HEK293 (cell line): Measurements from ENCODE around the gene SGPL1.

ENCODE experiments used
- CTCF ChIA-PET: fragments of 350-600 bp; formaldehyde crosslinking; extraction: SDS; loops from one replicate; lab custom pipeline; 2021; ENCODE audit warnings: antibody characterized with exemption; lab: Yijun Ruan, JAX
- POLR2A ChIA-PET: fragments of 300-600 bp; formaldehyde crosslinking; extraction: SDS; loops from one replicate; lab custom pipeline; 2020; ENCODE audit warnings: antibody characterized with exemption, inconsistent platforms; lab: Yijun Ruan, JAX
- H3K27ac ChIP-seq: fragments of 200-500 bp; sonication (Bioruptor generic); 2 replicates; pipeline ENCODE4 v1.5.1; 2014; ENCODE audit warnings: low read depth, low read length, control low read depth, inconsistent platforms; ENCODE audit errors: extremely low read depth
- H3K36me3 ChIP-seq, 2 experiments: fragments of 200-500 bp in 1 of 2; sonication (Bioruptor generic) in 1 of 2; 1 replicate in 1 of 2; 2 replicates in 1 of 2; pipeline ENCODE4 v1.5.1; 2014 to 2017; ENCODE audit warnings: inconsistent platforms in 2 of 2, low read length in 2 of 2; ENCODE audit not compliant: control insufficient read depth in 2 of 2, insufficient read depth in 1 of 2
- H3K4me1 ChIP-seq: fragments of 200-500 bp; sonication (Bioruptor generic); 2 replicates; pipeline ENCODE4 v1.5.1; 2014; ENCODE audit warnings: mild to moderate bottlenecking, low read length, inconsistent platforms; ENCODE audit not compliant: control insufficient read depth, insufficient read depth
- H3K4me3 ChIP-seq: 2 replicates; pipeline ENCODE4 v1.5.1; 2011; ENCODE audit warnings: low read depth, mild to moderate bottlenecking, control low read depth, low read length, moderate library complexity
- H3K9me3 ChIP-seq: fragments of 200-500 bp; sonication (Bioruptor generic); 2 replicates; pipeline ENCODE4 v1.5.1; 2014; ENCODE audit warnings: low read depth, low read length, inconsistent platforms; ENCODE audit not compliant: control insufficient read depth, insufficient read depth
- AEBP2 ChIP-seq: fragments of 450-650 bp; formaldehyde crosslinking; IDR thresholded peaks from 2 replicates; pipeline ENCODE4 v1.5.1; 2016; ENCODE audit warnings: missing biosample characterization, missing genetic modification characterization, borderline replicate concordance
- INSM2 ChIP-seq: fragments of 450-650 bp; formaldehyde crosslinking; IDR thresholded peaks from 2 replicates; pipeline ENCODE4 v1.5.1; 2016; ENCODE audit warnings: missing biosample characterization, missing genetic modification characterization
- MYNN ChIP-seq: fragments of 450-650 bp; formaldehyde crosslinking; IDR thresholded peaks from 2 replicates; pipeline ENCODE4 v1.5.1; 2016; ENCODE audit warnings: missing biosample characterization, missing genetic modification characterization, borderline replicate concordance
- OSR2 ChIP-seq: fragments of 450-650 bp; formaldehyde crosslinking; IDR thresholded peaks from 2 replicates; pipeline ENCODE4 v1.5.1; 2016; ENCODE audit warnings: missing biosample characterization, missing genetic modification characterization
- RBAK ChIP-seq: fragments of 450-650 bp; formaldehyde crosslinking; IDR thresholded peaks from 2 replicates; pipeline ENCODE4 v1.5.1; 2016; ENCODE audit warnings: missing biosample characterization, missing genetic modification characterization
- ZBTB17 ChIP-seq: fragments of 450-650 bp; formaldehyde crosslinking; IDR thresholded peaks from 2 replicates; pipeline ENCODE4 v1.5.1; 2016; ENCODE audit warnings: missing biosample characterization, missing genetic modification characterization
- ZBTB48 ChIP-seq: fragments of 450-650 bp; formaldehyde crosslinking; IDR thresholded peaks from 2 replicates; pipeline ENCODE4 v1.5.1; 2016; ENCODE audit warnings: missing biosample characterization, missing genetic modification characterization
- ZNF239 ChIP-seq: fragments of 450-650 bp; formaldehyde crosslinking; IDR thresholded peaks from 2 replicates; pipeline ENCODE4 v1.5.1; 2016; ENCODE audit warnings: missing biosample characterization, missing genetic modification characterization
- ZNF366 ChIP-seq: fragments of 450-650 bp; formaldehyde crosslinking; conservative IDR thresholded peaks from 2 replicates; pipeline ENCODE4 v1.5.1; 2016; ENCODE audit warnings: missing biosample characterization, missing genetic modification characterization
- ZNF596 ChIP-seq: fragments of 450-650 bp; IDR thresholded peaks from 2 replicates; pipeline ENCODE4 v1.5.0; 2018; ENCODE audit warnings: missing biosample characterization, mild to moderate bottlenecking, missing genetic modification characterization, moderate library complexity
- ZNF610 ChIP-seq: fragments of 450-650 bp; formaldehyde crosslinking; IDR thresholded peaks from 2 replicates; pipeline ENCODE4 v1.5.1; 2016; ENCODE audit warnings: missing biosample characterization, missing genetic modification characterization, borderline replicate concordance
- ZNF629 ChIP-seq: fragments of 450-650 bp; formaldehyde crosslinking; IDR thresholded peaks from 2 replicates; pipeline ENCODE4 v1.5.1; 2017; ENCODE audit warnings: missing biosample characterization, missing genetic modification characterization
- ZNF747 ChIP-seq: fragments of 450-650 bp; formaldehyde crosslinking; IDR thresholded peaks from 2 replicates; pipeline ENCODE4 v1.5.1; 2016; ENCODE audit warnings: missing biosample characterization, missing genetic modification characterization
- ZNF768 ChIP-seq: fragments of 450-650 bp; formaldehyde crosslinking; IDR thresholded peaks from 2 replicates; pipeline ENCODE4 v1.5.1; 2018; ENCODE audit warnings: missing biosample characterization, mild to moderate bottlenecking, missing genetic modification characterization
- ZSCAN4 ChIP-seq: fragments of 450-650 bp; formaldehyde crosslinking; IDR thresholded peaks from 2 replicates; pipeline ENCODE4 v1.5.1; 2017; ENCODE audit warnings: missing biosample characterization, missing genetic modification characterization

The SGPL1 gene

GRCh38 chr10:70913191-70913892 lies 97.6 kb downstream of the SGPL1 start:
- H3K4me1 ChIP-seq = no peaks in the 10 kb centered on the region

GRCh38 chr10:70913893-70914240 lies 98.1 kb downstream of the SGPL1 start:
- H3K4me3 ChIP-seq = no peak overlapping the region
- TF ChIP-seq ZNF239 = no peak
- TF ChIP-seq OSR2 = no peak
- no peak for TF ChIP-seq ZBTB48 (tag by site-specific recombination)
- no peak for TF ChIP-seq AEBP2
- TF ChIP-seq ZNF747 = no peak
- TF ChIP-seq ZNF610 (tag by site-specific recombination) = no peak
- TF ChIP-seq, all 188 proteins: peak for 0
- CTCF ChIA-PET = interaction anchor here (1.1 kb wide), 1 partner anchor 10 kb away, joined by 3 read pairs; no protein-coding TSS in a partner anchor

More at GRCh38 chr10:70913191-70913892, 97.6 kb downstream of the SGPL1 start:
- TF ChIP-seq ZSCAN4 = no peak
- TF ChIP-seq ZNF366 (tag by site-specific recombination) = 0 out of 2 replicates have a peak, but pooled peaks have one; percentile 23
- no peak for TF ChIP-seq MYNN (tag by site-specific recombination)
- TF ChIP-seq RBAK (tag by site-specific recombination) = no peak
- peak; percentile 34; the same call in 1 of the 2 replicates for TF ChIP-seq ZNF596 (tag by site-specific recombination)
- no peak for TF ChIP-seq INSM2
- TF ChIP-seq ZBTB17 (tag by site-specific recombination) = peak; percentile 80
- Histone ChIP-seq H3K9me3 (no peaks in the 10 kb centered on the region), H3K36me3 (no peaks in the 10 kb centered on the region), H3K27ac (no peak overlapping the region), H3K4me3 (no peak overlapping the region)
- ChIA-PET CTCF (interaction anchor here (0.6 to 0.7 kb wide), 2 partner anchors 21 to 252 kb away, joined by 3 read pairs; no protein-coding TSS in a partner anchor), POLR2A (no interaction called here)

GRCh38 chr10:70914316-70914864 lies 98.6 kb downstream of the SGPL1 start:
- CTCF ChIA-PET = interaction anchor here (1.1 kb wide), 1 partner anchor 11 kb away, joined by 3 read pairs; no protein-coding TSS in a partner anchor
- POLR2A ChIA-PET = no interaction called here
- TF ChIP-seq ZNF629 (tag by site-specific recombination) = no peak
- peak; percentile 67; the same call in 1 of the 2 replicates for TF ChIP-seq ZNF768 (tag by site-specific recombination)
- Histone ChIP-seq H3K27ac (no peak overlapping the region), H3K4me1 (no peaks in the 10 kb centered on the region), H3K9me3 (no peaks in the 10 kb centered on the region), H3K36me3 (no peaks in the 10 kb centered on the region), H3K4me3 (no peak overlapping the region)

More at GRCh38 chr10:70913893-70914240, 98.1 kb downstream of the SGPL1 start:
- no peaks in the 10 kb centered on the region for H3K36me3 ChIP-seq
- H3K27ac ChIP-seq = no peak overlapping the region
- no peaks in the 10 kb centered on the region for H3K9me3 ChIP-seq
- POLR2A ChIA-PET = no interaction called here
- no peaks in the 10 kb centered on the region for H3K4me1 ChIP-seq
